K562 (cell line): ENCODE measurements around the gene CUL3. TPM values are rescaled to one million over a fixed set of nuclear protein-coding genes. Genes with fewer than 3 reads are reported as not detected.
"Not testable (repeated sequence)": the region's sequence is repeated elsewhere in the genome, so short reads cannot be mapped to it uniquely, and the experiment has no call there.

Experiments
- ATAC-seq: fragments of 200-7000 bp; cut with Tn5 transposase; 3 replicates; pipeline ENCODE4 v1.9.1; 2020; ENCODE audit warnings: moderate library complexity
- BruUV-seq: library from RNA; stranded (reverse); fragments of 400-500 nt; replicated peaks from 2 replicates; lab custom pipeline; 2021; lab: Mats Ljungman, UMichigan
- CTCF ChIA-PET: fragments of 300-600 bp; formaldehyde crosslinking; extraction: SDS; loops from one replicate; lab custom pipeline; 2021; ENCODE audit warnings: low intra/inter-chr PET ratio; lab: Yijun Ruan, JAX
- POLR2A ChIA-PET: fragments of 300-600, 350-650 bp; sonication (Branson Sonifier 250); formaldehyde crosslinking; extraction: SDS; loops from one replicate; lab custom pipeline; 2021; ENCODE audit warnings: antibody characterized with exemption, inconsistent platforms; lab: Yijun Ruan, JAX
- DNase-seq, 4 experiments: peaks; one replicate each; pipeline versions ENCODE4 v3.0.0 to v3.0.0-alpha.2; 2011 to 2018; ENCODE audit warnings: low spot score in 3 of 4, mixed read lengths in 3 of 4; ENCODE audit errors: extremely low read depth in 1 of 4
- FAIRE-seq: peaks from 2 replicates; lab custom pipeline; 2011; peaks lifted over from hg19 to GRCh38; lab: Jason Lieb, UNC
- H2AFZ ChIP-seq: 2 replicates; pipeline ENCODE4 v1.6.0; 2011; ENCODE audit warnings: low read depth, low read length, control low read depth, inconsistent platforms
- H3K27ac ChIP-seq: fragments of 200-600 bp; 3 replicates; pipeline ENCODE4 v1.8.0; 2011; ENCODE audit warnings: low read depth, mild to moderate bottlenecking, control low read depth, inconsistent platforms, low read length, moderate library complexity, mixed read lengths; ENCODE audit errors: extremely low read depth
- H3K27me3 ChIP-seq, 2 experiments: fragments of 300-600 bp in 1 of 2; 2 replicates in 1 of 2; 3 replicates in 1 of 2; pipeline versions ENCODE4 v1.6.0 to v1.8.0; 2011; ENCODE audit warnings: inconsistent platforms in 2 of 2, low read length in 2 of 2, mild to moderate bottlenecking in 1 of 2, mixed read lengths in 1 of 2, moderate library complexity in 1 of 2; ENCODE audit not compliant: control insufficient read depth in 2 of 2, insufficient read depth in 2 of 2
- H3K36me3 ChIP-seq: fragments of 300-600 bp; 3 replicates; pipeline ENCODE4 v1.8.0; 2011; ENCODE audit warnings: mild to moderate bottlenecking, low read length, inconsistent platforms; ENCODE audit not compliant: control insufficient read depth, insufficient read depth
- H3K4me1 ChIP-seq, 2 experiments: fragments of 200-600 bp in 1 of 2; replicated peaks in 1 of 2; 2 replicates in 1 of 2; 3 replicates in 1 of 2; pipeline versions ENCODE4 v1.5.1 to v1.8.0; 2011; ENCODE audit warnings: inconsistent platforms in 2 of 2, low read length in 2 of 2, mild to moderate bottlenecking in 1 of 2, mixed read lengths in 1 of 2, moderate library complexity in 1 of 2; ENCODE audit not compliant: control insufficient read depth in 2 of 2, insufficient read depth in 2 of 2
- H3K4me2 ChIP-seq: 2 replicates; pipeline ENCODE4 v1.6.1; 2011; ENCODE audit warnings: low read length, control low read depth, inconsistent platforms, mixed read lengths; ENCODE audit not compliant: insufficient read depth
- H3K4me3 ChIP-seq: fragments of 200-600 bp; sonication (generic), shearing (Covaris generic); 2 replicates; pipeline ENCODE4 v1.5.1; 2016; ENCODE audit warnings: control low read depth, inconsistent platforms
- H3K79me2 ChIP-seq: fragments of 200-600 bp; 3 replicates; pipeline ENCODE4 v1.8.0; 2011; ENCODE audit warnings: low read length, inconsistent platforms; ENCODE audit not compliant: control insufficient read depth, insufficient read depth
- H3K9ac ChIP-seq, 2 experiments: 2 replicates each; pipeline versions ENCODE4 v1.6.0 to v1.6.1; 2011; ENCODE audit warnings: low read depth in 2 of 2, low read length in 2 of 2, control low read depth in 1 of 2, inconsistent platforms in 1 of 2, mild to moderate bottlenecking in 1 of 2, mixed read lengths in 1 of 2; ENCODE audit not compliant: insufficient read depth in 1 of 2
- H3K9me1 ChIP-seq: one replicate; pipeline ENCODE4 v1.6.0; 2011; ENCODE audit warnings: inconsistent platforms, mild to moderate bottlenecking, low read length, moderate library complexity; ENCODE audit not compliant: control insufficient read depth, insufficient read depth
- H3K9me3 ChIP-seq: replicated peaks from 2 replicates; pipeline ENCODE4 v1.5.1; 2011; ENCODE audit warnings: low read depth, low read length, inconsistent platforms; ENCODE audit not compliant: control insufficient read depth, insufficient read depth
- H4K20me1 ChIP-seq: replicated peaks from 2 replicates; pipeline ENCODE4 v1.6.1; 2011; ENCODE audit warnings: low read length, inconsistent platforms, mixed read lengths; ENCODE audit not compliant: control insufficient read depth, insufficient read depth
- ETV1 ChIP-seq: fragments of 450-650 bp; conservative IDR thresholded peaks from 2 replicates; pipeline ENCODE4 v1.6.1; 2016; ENCODE audit warnings: missing genetic modification characterization, control low read depth, low read depth, missing compliant biosample characterization
- TFE3 ChIP-seq: fragments of 450-650 bp; formaldehyde crosslinking; IDR thresholded peaks from 2 replicates; pipeline ENCODE4 v1.4.0; 2020; ENCODE audit warnings: mild to moderate bottlenecking, mixed read lengths
- USF2 ChIP-seq: sonication (generic); formaldehyde crosslinking; IDR thresholded peaks from 2 replicates; pipeline ENCODE4 v1.5.0; 2020; ENCODE audit warnings: missing genetic modification reagents
- ZNF282 ChIP-seq: sonication (generic); formaldehyde crosslinking; IDR thresholded peaks from 2 replicates; pipeline ENCODE4 v1.8.1; 2023; ENCODE audit warnings: missing genetic modification reagents
- ZNF3 ChIP-seq: fragments of 250-450 bp; sonication (Bioruptor Pico); IDR thresholded peaks from 2 replicates; pipeline ENCODE4 v1.5.0; 2021; ENCODE audit warnings: mild to moderate bottlenecking, moderate library complexity
- WGBS: fragments of 100-300 bp; shearing (Covaris generic); methylation state at CpG from one replicate; pipeline ENCODE4 v1.1.6; 2016; ENCODE audit warnings: low coverage, mixed read lengths; ENCODE audit not compliant: insufficient coverage; ENCODE audit errors: missing lambda C conversion rate; 5-methylcytosine and 5-hydroxymethylcytosine counted together
- in situ Hi-C: fragments of 300-500 bp; cut with MboI; formaldehyde crosslinking; loops from 4 replicates; pipeline ENCODE4 v1.15.0; 2018; ENCODE audit warnings: inconsistent platforms, mixed read lengths
- intact Hi-C: fragments of 100-400 bp; cut with micrococcal nuclease; formaldehyde crosslinking; loops from 2 replicates; pipeline ENCODE4 v1.14.2; 2022
- polyA plus RNA-seq, 8 experiments: library from polyadenylated mRNA; depleted of rRNA in 4 of 8; stranded (reverse) in 5 of 8; unstranded in 3 of 8; fragments of >200 nt; fragmentation: Nextera tagmentation in 2 of 8; fragmentation: Illumina TruSeq in 1 of 8; extraction: Ambion mirVana in 2 of 8; extraction: Trizol in 1 of 8; gene quantifications; 2 replicates each; pipeline versions ENCODE4 v1.2.1 to v1.2.3, GENCODE V29; 2011 to 2014; ENCODE audit warnings: inconsistent platforms in 1 of 8, missing spikeins in 1 of 8
- total RNA-seq, 7 experiments: library from RNA; depleted of rRNA in 6 of 7; stranded (reverse); fragments of >200 nt in 6 of 7; fragmentation: Illumina TruSeq in 2 of 7; extraction: Trizol in 2 of 7; gene quantifications; 2 replicates each; pipeline versions ENCODE4 v1.2.1 to v1.2.3, GENCODE V29; 2011 to 2021; ENCODE audit warnings: low replicate concordance in 1 of 7
- TF ChIP-seq, protein P1 (sequence below): fragments of 450-650 bp; formaldehyde crosslinking; IDR thresholded peaks from 2 replicates; pipeline ENCODE4 v1.4.0; 2022; ENCODE audit warnings: mild to moderate bottlenecking, moderate library complexity
- TF ChIP-seq, protein P2 (sequence below): sonication (generic); formaldehyde crosslinking; IDR thresholded peaks from 2 replicates; pipeline ENCODE4 v1.8.1; 2023; ENCODE audit warnings: mild to moderate bottlenecking, missing genetic modification reagents

The CUL3 gene
- total and polyA plus RNA-seq, 9 of the 15 experiments (the other 6 are each of a cell fraction or from before 2014, with no cell fraction given): 31.5 to 71.9 (median 56.4) TPM

DNA sequence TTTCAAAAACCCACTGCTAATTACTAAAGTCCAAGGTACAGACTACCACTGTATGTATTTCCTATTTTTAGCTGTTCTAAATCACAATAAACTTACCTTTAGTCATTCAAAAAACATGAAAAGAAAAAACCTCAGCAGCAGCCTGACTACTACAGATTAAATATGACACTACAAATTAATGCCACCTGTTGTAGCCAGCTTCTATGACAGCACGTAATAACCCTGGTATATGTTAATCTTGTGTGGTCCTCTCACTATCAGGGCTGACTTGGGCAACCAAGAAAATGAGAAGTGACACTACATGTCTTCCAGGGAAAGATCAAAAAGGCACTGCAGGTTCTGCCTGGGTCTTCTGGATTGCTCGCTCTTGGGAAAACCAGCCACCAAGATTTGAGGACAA is 92.6 kb downstream of the CUL3 start:
- H3K4me2 ChIP-seq: no peak overlapping the region

GRCh38 chr2:224487940-224488339 is 97.2 kb downstream of the CUL3 start:
- H3K9me1 ChIP-seq, H4K20me1 ChIP-seq, in situ Hi-C loops, H3K4me1 ChIP-seq, ATAC-seq, H3K79me2 ChIP-seq, intact Hi-C loops, POLR2A ChIA-PET, H3K4me2 ChIP-seq, H3K9ac ChIP-seq, BruUV-seq, H2AFZ ChIP-seq, FAIRE-seq, H3K27ac ChIP-seq, H3K27me3 ChIP-seq, DNase-seq, CTCF ChIA-PET, H3K9me3 ChIP-seq, H3K4me3 ChIP-seq: not testable (repeated sequence)
- peaks cover 11% of the 10 kb centered on the region; the same call in 1 of the 3 replicates for H3K36me3 ChIP-seq
- WGBS: 90% methylated on average over 4 of the region's 4 CpGs

More for the DNA sequence above, 92.6 kb downstream of the CUL3 start:
- ATAC-seq: no peak
- TF ChIP-seq TFE3 (CRISPR knock-in tag): no peak
- TF ChIP-seq, protein P1, sequence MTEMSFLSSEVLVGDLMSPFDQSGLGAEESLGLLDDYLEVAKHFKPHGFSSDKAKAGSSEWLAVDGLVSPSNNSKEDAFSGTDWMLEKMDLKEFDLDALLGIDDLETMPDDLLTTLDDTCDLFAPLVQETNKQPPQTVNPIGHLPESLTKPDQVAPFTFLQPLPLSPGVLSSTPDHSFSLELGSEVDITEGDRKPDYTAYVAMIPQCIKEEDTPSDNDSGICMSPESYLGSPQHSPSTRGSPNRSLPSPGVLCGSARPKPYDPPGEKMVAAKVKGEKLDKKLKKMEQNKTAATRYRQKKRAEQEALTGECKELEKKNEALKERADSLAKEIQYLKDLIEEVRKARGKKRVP (CRISPR knock-in tag): no peak
- TF ChIP-seq ETV1 (tag): no peak
- TF ChIP-seq, protein P2, sequence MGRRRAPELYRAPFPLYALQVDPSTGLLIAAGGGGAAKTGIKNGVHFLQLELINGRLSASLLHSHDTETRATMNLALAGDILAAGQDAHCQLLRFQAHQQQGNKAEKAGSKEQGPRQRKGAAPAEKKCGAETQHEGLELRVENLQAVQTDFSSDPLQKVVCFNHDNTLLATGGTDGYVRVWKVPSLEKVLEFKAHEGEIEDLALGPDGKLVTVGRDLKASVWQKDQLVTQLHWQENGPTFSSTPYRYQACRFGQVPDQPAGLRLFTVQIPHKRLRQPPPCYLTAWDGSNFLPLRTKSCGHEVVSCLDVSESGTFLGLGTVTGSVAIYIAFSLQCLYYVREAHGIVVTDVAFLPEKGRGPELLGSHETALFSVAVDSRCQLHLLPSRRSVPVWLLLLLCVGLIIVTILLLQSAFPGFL (CRISPR knock-in tag): no peak
- no peak for TF ChIP-seq ZNF282 (CRISPR knock-in tag)
- TF ChIP-seq ZNF3 (CRISPR knock-in tag): no peak
- no peak for TF ChIP-seq USF2 (CRISPR knock-in tag)
- Histone ChIP-seq H3K9ac (no peak overlapping the region), H3K9me1 (no peaks in the 10 kb centered on the region), H2AFZ (no peak overlapping the region), H3K36me3 (peaks cover 24% of the 10 kb centered on the region; the same call in 1 of the 3 replicates), H3K27ac (no peak overlapping the region), H4K20me1 (no peaks in the 10 kb centered on the region), H3K4me3 (no peak overlapping the region), H3K4me1 (no peaks in the 10 kb centered on the region), H3K27me3 (no peaks in the 10 kb centered on the region), H3K79me2 (peaks cover 1% of the 10 kb centered on the region), H3K9me3 (no peaks in the 10 kb centered on the region)
- 94% methylated on average over 2 of the region's 2 CpGs for WGBS
- CTCF ChIA-PET: no interaction called here
- intact Hi-C loops (no loop called here), in situ Hi-C loops (no loop called here)
- no TSS peak for BruUV-seq
- DNase-seq: no peak
- FAIRE-seq: no peak
- POLR2A ChIA-PET: no interaction called here
